PC-9 (cell line): ENCODE data around the gene TNS1. TPM values are rescaled to one million over a fixed set of nuclear protein-coding genes. Genes with fewer than 3 reads are reported as not detected.

Source experiments
- BruUV-seq: library from RNA; stranded (reverse); fragments of 400-500 nt; replicated peaks from 2 replicates; lab custom pipeline; 2021; lab: Mats Ljungman, UMichigan
- CTCF ChIA-PET: fragments of 300-600 bp; sonication (Branson Sonifier 250); formaldehyde crosslinking; loops from one replicate; lab custom pipeline; 2022; ENCODE audit warnings: antibody characterized with exemption; lab: Charles Lee
- POLR2A ChIA-PET: fragments of 300-600 bp; sonication (Branson Sonifier 250); formaldehyde crosslinking; loops from one replicate; lab custom pipeline; 2022; ENCODE audit warnings: antibody characterized with exemption; ENCODE audit not compliant: unreplicated experiment; lab: Charles Lee
- DNase-seq, 2 experiments: peaks; one replicate each; pipeline versions ENCODE4 v3.0.0 to v3.0.0-alpha.2; 2015 to 2022; ENCODE audit warnings: mixed read lengths in 1 of 2
- H2AFZ ChIP-seq: fragments of 200-600 bp; sonication (generic); 2 replicates; pipeline ENCODE4 v1.8.1; 2017; ENCODE audit warnings: antibody characterized with exemption
- H3F3A ChIP-seq: fragments of 200-600 bp; sonication (generic); 2 replicates; pipeline ENCODE4 v1.8.1; 2017; ENCODE audit warnings: antibody characterized with exemption, mild to moderate bottlenecking, low read depth; ENCODE audit not compliant: insufficient read depth
- H3K27ac ChIP-seq: fragments of 200-600 bp; sonication (generic); 2 replicates; pipeline ENCODE4 v1.6.1; 2016; ENCODE audit warnings: mixed run types
- H3K27me3 ChIP-seq: fragments of 200-600 bp; sonication (generic); 2 replicates; pipeline ENCODE4 v1.6.1; 2016; ENCODE audit warnings: low read depth, mixed run types; ENCODE audit not compliant: insufficient read depth
- H3K36me3 ChIP-seq: fragments of 200-600 bp; sonication (generic); 2 replicates; pipeline ENCODE4 v1.6.1; 2016; ENCODE audit warnings: low read depth, mixed run types
- H3K4me1 ChIP-seq: fragments of 200-600 bp; sonication (generic); replicated peaks from 2 replicates; pipeline ENCODE4 v1.6.1; 2016; ENCODE audit warnings: mixed run types; ENCODE audit not compliant: insufficient read depth
- H3K4me2 ChIP-seq: fragments of 200-600 bp; sonication (generic); 2 replicates; pipeline ENCODE4 v1.6.1; 2017; ENCODE audit warnings: mixed run types
- H3K4me3 ChIP-seq: fragments of 200-600 bp; sonication (generic); 2 replicates; pipeline ENCODE4 v1.6.1; 2016; ENCODE audit warnings: mixed run types
- H3K79me2 ChIP-seq: fragments of 200-600 bp; sonication (generic); 2 replicates; pipeline ENCODE4 v1.6.1; 2017; ENCODE audit warnings: low read depth, mixed run types
- H3K9me2 ChIP-seq: fragments of 200-600 bp; sonication (generic); 2 replicates; pipeline ENCODE4 v1.8.1; 2017; ENCODE audit warnings: mild to moderate bottlenecking; ENCODE audit not compliant: insufficient read depth
- H3K9me3 ChIP-seq: fragments of 200-600 bp; sonication (generic); 2 replicates; pipeline ENCODE4 v1.8.1; 2016; ENCODE audit warnings: low read depth; ENCODE audit not compliant: insufficient read depth
- H4K20me1 ChIP-seq: fragments of 200-600 bp; sonication (generic); 2 replicates; pipeline ENCODE4 v1.8.1; 2017; ENCODE audit not compliant: insufficient read depth
- EZH2 ChIP-seq: fragments of 200-600 bp; sonication (generic); IDR thresholded peaks from 2 replicates; pipeline ENCODE4 v1.8.0; 2017; ENCODE audit warnings: antibody characterized with exemption, low read depth
- intact Hi-C: fragments of 100-400 bp; cut with micrococcal nuclease; formaldehyde crosslinking; loops from one replicate; pipeline ENCODE4 v1.10.0; 2022; ENCODE audit not compliant: unreplicated experiment
- total RNA-seq: library from RNA; stranded (reverse); gene quantifications from 2 replicates; pipeline ENCODE4 v1.2.3, GENCODE V29; 2021
- TF ChIP-seq, protein P1 (sequence below): fragments of 200-600 bp; sonication (generic); conservative IDR thresholded peaks from 2 replicates; pipeline ENCODE4 v1.6.1; 2017; ENCODE audit warnings: mixed run types, antibody characterized with exemption, mild to moderate bottlenecking, moderate library complexity

TNS1 gene
- total RNA-seq, 1 experiment from 2014 or later = 5.5 TPM

DNA sequence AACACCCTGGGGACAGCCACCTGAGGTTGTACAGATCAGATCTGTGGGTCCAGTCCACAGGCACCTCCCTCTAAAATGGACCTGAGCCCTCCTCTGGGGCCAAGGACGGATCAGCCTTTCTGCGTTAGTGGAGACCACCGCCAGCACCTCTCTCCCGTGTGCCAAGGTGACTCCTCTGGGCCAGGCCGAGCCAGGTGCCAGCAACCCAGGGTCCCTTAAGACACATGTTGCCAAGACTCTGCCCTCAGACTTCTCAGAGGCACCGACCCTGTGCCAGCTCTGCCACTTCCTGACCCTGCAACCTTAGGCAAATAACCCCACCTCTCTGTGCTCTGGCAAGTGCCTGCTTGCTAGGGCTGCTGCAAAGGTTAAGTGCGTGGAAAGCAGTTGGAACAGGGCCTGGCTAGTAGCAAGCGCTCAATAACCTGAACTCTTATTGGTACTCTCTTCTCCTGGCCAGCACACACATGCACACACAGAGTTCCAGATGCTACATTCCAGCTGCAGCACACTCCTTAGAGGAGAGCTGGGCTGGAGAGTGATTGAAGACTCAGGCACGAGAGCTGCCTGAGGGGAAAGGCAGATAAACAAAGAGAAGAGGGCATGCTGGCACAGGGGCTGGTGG lies 105.6 kb downstream of the TNS1 start:
- Histone ChIP-seq H3K4me1 (no peaks in the 10 kb centered on the region), H3K27me3 (0 out of 2 replicates have a peak, but pooled peaks cover 6% of the 10 kb centered on the region), H2AFZ (no peak overlapping the region), H4K20me1 (no peaks in the 10 kb centered on the region), H3K4me2 (no peak overlapping the region), H3K9me2 (no peaks in the 10 kb centered on the region), H3K79me2 (no peaks in the 10 kb centered on the region), H3K9me3 (no peaks in the 10 kb centered on the region), H3K36me3 (no peaks in the 10 kb centered on the region), H3K4me3 (no peak overlapping the region), H3K27ac (no peak overlapping the region), H3F3A (no peaks in the 10 kb centered on the region)
- ChIA-PET CTCF (no interaction called here), POLR2A (no interaction called here)
- intact Hi-C loops = no loop called here
- no TSS peak for BruUV-seq
- DNase-seq = no peak
- no peak for TF ChIP-seq EZH2
- TF ChIP-seq, protein P1, sequence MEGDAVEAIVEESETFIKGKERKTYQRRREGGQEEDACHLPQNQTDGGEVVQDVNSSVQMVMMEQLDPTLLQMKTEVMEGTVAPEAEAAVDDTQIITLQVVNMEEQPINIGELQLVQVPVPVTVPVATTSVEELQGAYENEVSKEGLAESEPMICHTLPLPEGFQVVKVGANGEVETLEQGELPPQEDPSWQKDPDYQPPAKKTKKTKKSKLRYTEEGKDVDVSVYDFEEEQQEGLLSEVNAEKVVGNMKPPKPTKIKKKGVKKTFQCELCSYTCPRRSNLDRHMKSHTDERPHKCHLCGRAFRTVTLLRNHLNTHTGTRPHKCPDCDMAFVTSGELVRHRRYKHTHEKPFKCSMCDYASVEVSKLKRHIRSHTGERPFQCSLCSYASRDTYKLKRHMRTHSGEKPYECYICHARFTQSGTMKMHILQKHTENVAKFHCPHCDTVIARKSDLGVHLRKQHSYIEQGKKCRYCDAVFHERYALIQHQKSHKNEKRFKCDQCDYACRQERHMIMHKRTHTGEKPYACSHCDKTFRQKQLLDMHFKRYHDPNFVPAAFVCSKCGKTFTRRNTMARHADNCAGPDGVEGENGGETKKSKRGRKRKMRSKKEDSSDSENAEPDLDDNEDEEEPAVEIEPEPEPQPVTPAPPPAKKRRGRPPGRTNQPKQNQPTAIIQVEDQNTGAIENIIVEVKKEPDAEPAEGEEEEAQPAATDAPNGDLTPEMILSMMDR = no peak

DNA sequence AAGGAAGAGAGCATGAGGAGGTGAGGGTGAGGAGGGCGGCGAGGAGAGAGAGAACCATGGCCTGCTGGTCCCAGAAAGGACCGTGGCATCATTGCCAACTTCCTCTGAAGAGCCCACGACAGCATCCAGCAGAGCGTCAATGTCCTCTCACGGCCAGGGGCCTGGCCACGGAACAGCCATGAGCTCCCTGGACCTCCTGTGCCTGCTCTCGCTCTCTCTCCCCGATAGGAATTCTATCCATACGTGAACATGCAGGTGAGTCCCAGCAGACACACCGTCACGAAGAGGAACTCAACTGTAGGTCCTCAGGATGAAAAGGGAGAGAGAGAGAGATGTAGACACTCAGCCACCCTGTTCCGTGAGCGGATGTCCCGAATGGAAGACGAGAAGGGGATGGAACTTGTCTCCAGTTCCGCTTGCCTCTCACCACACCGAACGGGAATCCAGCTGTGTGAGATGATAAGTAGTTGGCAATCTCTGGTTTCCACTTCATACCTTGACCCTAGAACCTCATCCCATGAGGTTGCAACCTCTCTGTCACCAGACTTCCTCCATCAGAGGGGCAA lies 107.6 kb downstream of the TNS1 start:
- no TSS peak for BruUV-seq
- H3K79me2 ChIP-seq = no peaks in the 10 kb centered on the region
- H3F3A ChIP-seq = no peaks in the 10 kb centered on the region
- H3K27ac ChIP-seq = no peak overlapping the region
- no peak overlapping the region for H3K4me2 ChIP-seq
- H3K36me3 ChIP-seq = no peaks in the 10 kb centered on the region
- H3K9me2 ChIP-seq = no peaks in the 10 kb centered on the region
- ChIA-PET CTCF (no interaction called here), POLR2A (no interaction called here)
- 0 out of 2 replicates have a peak, but pooled peaks cover 7% of the 10 kb centered on the region for H3K27me3 ChIP-seq
- no peak for DNase-seq
- no peaks in the 10 kb centered on the region for H4K20me1 ChIP-seq
- intact Hi-C loops = no loop called here
- TF ChIP-seq, protein P1 = no peak
- TF ChIP-seq EZH2 = no peak
- H3K4me1 ChIP-seq = no peaks in the 10 kb centered on the region
- no peaks in the 10 kb centered on the region for H3K9me3 ChIP-seq
- no peak overlapping the region for H3K4me3 ChIP-seq
- H2AFZ ChIP-seq = no peak overlapping the region

DNA sequence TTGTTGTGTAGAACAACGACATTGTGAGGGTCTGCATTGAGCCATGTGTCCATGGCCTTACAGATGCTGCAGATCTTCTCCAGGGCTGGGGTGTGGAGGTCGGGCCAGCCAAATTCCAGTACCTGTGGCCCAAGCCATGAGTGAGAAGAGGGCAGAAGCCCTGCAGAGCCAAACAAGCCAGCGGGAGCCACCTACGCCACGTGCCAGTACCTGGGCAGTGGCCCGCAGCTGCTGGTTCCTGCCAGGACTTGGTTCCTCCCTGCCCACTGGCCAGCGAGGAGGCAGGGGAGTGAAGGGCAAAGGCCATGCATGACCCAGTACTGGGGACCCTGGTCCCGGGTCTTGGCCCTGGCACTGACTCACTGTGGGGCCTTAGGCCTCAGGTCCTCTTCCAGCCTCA lies 109.4 kb downstream of the TNS1 start:
- TF ChIP-seq, protein P1 = no peak
- TF ChIP-seq EZH2 = no peak
- H4K20me1 ChIP-seq = no peaks in the 10 kb centered on the region
- H3K79me2 ChIP-seq = no peaks in the 10 kb centered on the region
- H3K4me3 ChIP-seq = no peak overlapping the region
- no peak overlapping the region for H2AFZ ChIP-seq
- no TSS peak for BruUV-seq
- H3K4me1 ChIP-seq = no peaks in the 10 kb centered on the region
- H3K9me2 ChIP-seq = no peaks in the 10 kb centered on the region
- POLR2A ChIA-PET = no interaction called here
- no peaks in the 10 kb centered on the region for H3K36me3 ChIP-seq
- no peaks in the 10 kb centered on the region for H3K9me3 ChIP-seq
- no peak overlapping the region for H3K4me2 ChIP-seq
- no peak overlapping the region for H3K27ac ChIP-seq
- DNase-seq = no peak
- intact Hi-C loops = no loop called here
- H3K27me3 ChIP-seq = 0 out of 2 replicates have a peak, but pooled peaks cover 7% of the 10 kb centered on the region
- no peaks in the 10 kb centered on the region for H3F3A ChIP-seq
- CTCF ChIA-PET = no interaction called here
